B cell (primary cell): Measurements from ENCODE around the gene MAPK1. TPM values are rescaled to one million over a fixed set of nuclear protein-coding genes. Genes with fewer than 3 reads are reported as not detected.

Experiments used
- ATAC-seq: fragments of 200-7000 bp; cut with Tn5 transposase; one replicate; pipeline ENCODE4 v1.10.0; 2021; ENCODE audit warnings: low read depth, mild to moderate bottlenecking, moderate number of reproducible peaks, moderate library complexity
- CTCF ChIA-PET: fragments of 350-600 bp; sonication (Branson Sonifier 250); formaldehyde crosslinking; loops from one replicate; lab custom pipeline; 2021; ENCODE audit warnings: antibody characterized with exemption, inconsistent platforms; lab: Charles Lee
- POLR2A ChIA-PET: fragments of 350-600 bp; sonication (Branson Sonifier 250); formaldehyde crosslinking; loops from one replicate; lab custom pipeline; 2021; ENCODE audit warnings: antibody characterized with exemption; lab: Charles Lee
- DNase-seq: peaks from one replicate; pipeline ENCODE4 v3.0.0; 2013
- H2AFZ ChIP-seq: 2 replicates; pipeline ENCODE4 v1.6.1; 2012; ENCODE audit warnings: mild to moderate bottlenecking, low read depth, low read length; ENCODE audit not compliant: insufficient read depth, poor library complexity, severe bottlenecking
- H3K27ac ChIP-seq, 2 donors: 1 replicate in 1 of 2; 2 replicates in 1 of 2; pipeline ENCODE4 v1.5.1; 2012 to 2013; ENCODE audit warnings: low read length in 2 of 2, mild to moderate bottlenecking in 2 of 2, moderate library complexity in 1 of 2
- H3K27me3 ChIP-seq, 4 experiments: fragments of 200-600 bp in 1 of 4; sonication (generic) in 1 of 4; replicated peaks in 1 of 4; 1 replicate in 2 of 4; 2 replicates in 2 of 4; pipeline versions ENCODE4 v1.6.1 to v1.7.0; 2013 to 2016; ENCODE audit warnings: low read length in 3 of 4, mild to moderate bottlenecking in 2 of 4, mixed read lengths in 1 of 4, moderate library complexity in 1 of 4; ENCODE audit not compliant: insufficient read depth in 4 of 4, control insufficient read depth in 3 of 4; ENCODE audit errors: control extremely low read depth in 1 of 4
- H3K36me3 ChIP-seq, 2 experiments: replicated peaks in 1 of 2; 1 replicate in 1 of 2; 2 replicates in 1 of 2; pipeline versions ENCODE4 v1.6.1 to v1.7.1; 2013; ENCODE audit warnings: low read length in 1 of 2; ENCODE audit not compliant: insufficient read depth in 2 of 2, control insufficient read depth in 1 of 2; ENCODE audit errors: control extremely low read depth in 1 of 2, extremely low read depth in 1 of 2
- H3K4me1 ChIP-seq, 2 donors: fragments of 200-600 bp in 1 of 2; sonication (generic) in 1 of 2; 1 replicate in 1 of 2; 2 replicates in 1 of 2; pipeline versions ENCODE4 v1.5.1 to v1.6.1; 2013 to 2017; ENCODE audit warnings: low read length in 2 of 2; ENCODE audit not compliant: control insufficient read depth in 2 of 2, insufficient read depth in 2 of 2
- H3K4me2 ChIP-seq: replicated peaks from 2 replicates; pipeline ENCODE3; 2012; ENCODE audit warnings: mild to moderate bottlenecking, low read depth, low read length; ENCODE audit not compliant: poor library complexity, severe bottlenecking
- H3K4me3 ChIP-seq, 5 experiments: fragments of 200-600 bp in 1 of 5; sonication (generic) in 1 of 5; 1 replicate in 3 of 5; 2 replicates in 2 of 5; pipeline versions ENCODE4 v1.5.1 to v1.7.0; 2011 to 2016; ENCODE audit warnings: low read length in 4 of 5, mild to moderate bottlenecking in 4 of 5, low read depth in 2 of 5, control low read depth in 1 of 5, moderate library complexity in 1 of 5; ENCODE audit not compliant: insufficient read depth in 1 of 5; ENCODE audit errors: control extremely low read depth in 1 of 5, extremely low read depth in 1 of 5
- H3K79me2 ChIP-seq: fragments of 200-600 bp; sonication (generic); one replicate; pipeline ENCODE4 v1.6.0; 2016; ENCODE audit warnings: low read length; ENCODE audit not compliant: control insufficient read depth, insufficient read depth
- H3K9ac ChIP-seq: fragments of 200-600 bp; sonication (generic); 2 replicates; pipeline ENCODE4 v1.6.1; 2017; ENCODE audit warnings: mild to moderate bottlenecking, low read length, moderate library complexity
- H3K9me3 ChIP-seq, 3 donors: one replicate each; pipeline versions ENCODE4 v1.6.1 to v1.7.1; 2013; ENCODE audit warnings: low read length in 2 of 3; ENCODE audit not compliant: control insufficient read depth in 2 of 3, insufficient read depth in 1 of 3; ENCODE audit errors: control extremely low read depth in 1 of 3
- H4K20me1 ChIP-seq: 2 replicates; pipeline ENCODE4 v1.6.0; 2012; ENCODE audit warnings: mild to moderate bottlenecking, low read length; ENCODE audit not compliant: insufficient read depth, control insufficient read depth, poor library complexity, severe bottlenecking
- H3K27ac Mint-ChIP-seq: one replicate; pipeline ENCODE4 v1.8.0; 2021; ENCODE audit warnings: mixed read lengths
- H3K27me3 Mint-ChIP-seq: one replicate; pipeline ENCODE4 v1.8.0; 2021; ENCODE audit warnings: mixed read lengths
- H3K4me1 Mint-ChIP-seq: one replicate; pipeline ENCODE4 v1.8.0; 2021; ENCODE audit warnings: mixed read lengths
- H3K4me3 Mint-ChIP-seq: one replicate; pipeline ENCODE4 v1.8.0; 2021; ENCODE audit warnings: mixed read lengths
- H3K9me3 Mint-ChIP-seq: one replicate; pipeline ENCODE4 v1.8.0; 2022; ENCODE audit warnings: mixed read lengths; ENCODE audit not compliant: insufficient read depth
- CTCF ChIP-seq: fragments of 200-600 bp; IDR thresholded peaks from one replicate; pipeline ENCODE4 v1.8.0; 2022; ENCODE audit warnings: antibody characterized with exemption, mild to moderate bottlenecking
- EZH2 ChIP-seq: IDR thresholded peaks from 2 replicates; pipeline ENCODE4 v1.6.1; 2012; ENCODE audit warnings: borderline replicate concordance, low read depth, mild to moderate bottlenecking, moderate library complexity, low read length; ENCODE audit not compliant: insufficient read depth, poor library complexity, severe bottlenecking
- WGBS: methylation state at CpG from one replicate; pipeline ENCODE4 v1.1.5; 2013; ENCODE audit warnings: missing lambda C conversion rate; ENCODE audit not compliant: insufficient coverage; 5-methylcytosine and 5-hydroxymethylcytosine counted together
- intact Hi-C: fragments of 100-400 bp; cut with micrococcal nuclease; formaldehyde crosslinking; loops from one replicate; pipeline ENCODE4 v1.10.0; 2022
- polyA plus RNA-seq: library from polyadenylated mRNA; depleted of rRNA; stranded (reverse); fragments of >200 nt; gene quantifications from 2 replicates; pipeline ENCODE4 v1.2.3, GENCODE V29; 2012
- total RNA-seq, 2 donors: library from RNA; stranded (reverse); fragments of 120-200 nt in 1 of 2; gene quantifications; 1 replicate in 1 of 2; 2 replicates in 1 of 2; pipeline versions ENCODE4 v1.2.3 to v1.2.4, GENCODE V29; 2013 to 2022

Gene MAPK1
- total and polyA plus RNA-seq, 2 donors (not counting 1 experiment from before 2014, with no cell fraction given) = 24.0 to 155 TPM

- ATAC-seq (peak; percentile 86), DNase-seq (peak; percentile 98)
- Histone ChIP-seq H3K4me1 (peaks cover 21 to 47% of the 10 kb centered on the region in 2 donors), H3K36me3 (peaks cover 0 to 8% of the 10 kb centered on the region in 2 experiments), H3K9me3 (no peaks in the 10 kb centered on the region), H4K20me1 (peaks cover 15% of the 10 kb centered on the region), H3K27me3 (no peaks in the 10 kb centered on the region), H2AFZ (peak within 1 kb of the TSS; percentile 82), H3K4me3 (peak within 1 kb of the TSS; percentile 76 to 94 (median 93)), H3K4me2 (peak within 1 kb of the TSS; percentile 89), H3K9ac (peak within 1 kb of the TSS; percentile 86), H3K79me2 (peaks cover 43% of the 10 kb centered on the region), H3K27ac (peak within 1 kb of the TSS; percentile 93 to 94)
- Mint-ChIP-seq H3K4me1 (peaks cover 40% of the 10 kb centered on the region), H3K27ac (peak within 1 kb of the TSS; percentile 97), H3K4me3 (peak within 1 kb of the TSS; percentile 88), H3K9me3 (no peaks in the 10 kb centered on the region), H3K27me3 (no peaks in the 10 kb centered on the region)
- TF ChIP-seq CTCF (no peak), EZH2 (no peak)
- CTCF ChIA-PET = interaction anchor here (1.0 to 1.4 kb wide), 3 partner anchors 201 to 217 kb away, joined by 3 to 5 read pairs (median 4); partner anchors contain the start of gene PPM1F
- intact Hi-C loops = loop anchor here (1.0 to 5.0 kb wide), 7 partner anchors 23 to 878 kb away; partner anchors contain the start of genes PI4KA, PPIL2, PPM1F and SNAP29
- POLR2A ChIA-PET = interaction anchor here (0.7 to 1.3 kb wide), 5 partner anchors 9 to 1502 kb away, joined by 3 to 6 read pairs (median 3); no protein-coding TSS in a partner anchor
- WGBS = under 1% methylated on average over 93 of the region's 102 CpGs
Measured at GRCh38 chr22:21735200-21736083, 132.0 kb downstream of the MAPK1 start, which contains the start of gene YPEL1. Gene YPEL1 (minus strand): TSS chr22:21735794. CDS start chr22:21710744, 25,050 bp downstream.
